Breast epithelium (tissue), 3 donors: ENCODE data around the gene CD300LB.

Source experiments
- POLR2A ChIP-seq: fragments of 450-650 bp; IDR thresholded peaks from one replicate; pipeline ENCODE4 v1.6.1; 2016; ENCODE audit warnings: antibody characterized with exemption, mild to moderate bottlenecking, moderate library complexity
- POLR2AphosphoS5 ChIP-seq, 3 donors: sonication (generic); formaldehyde crosslinking; IDR thresholded peaks; one replicate each; pipeline ENCODE4 v1.6.1; 2017; ENCODE audit warnings: antibody characterized with exemption in 3 of 3
- TF ChIP-seq, protein P1 (sequence below), 3 donors: fragments of 450-650 bp; IDR thresholded peaks; one replicate each; pipeline ENCODE4 v1.5.1; 2016 to 2017; ENCODE audit warnings: antibody characterized with exemption in 3 of 3, mild to moderate bottlenecking in 3 of 3, moderate library complexity in 3 of 3

DNA sequence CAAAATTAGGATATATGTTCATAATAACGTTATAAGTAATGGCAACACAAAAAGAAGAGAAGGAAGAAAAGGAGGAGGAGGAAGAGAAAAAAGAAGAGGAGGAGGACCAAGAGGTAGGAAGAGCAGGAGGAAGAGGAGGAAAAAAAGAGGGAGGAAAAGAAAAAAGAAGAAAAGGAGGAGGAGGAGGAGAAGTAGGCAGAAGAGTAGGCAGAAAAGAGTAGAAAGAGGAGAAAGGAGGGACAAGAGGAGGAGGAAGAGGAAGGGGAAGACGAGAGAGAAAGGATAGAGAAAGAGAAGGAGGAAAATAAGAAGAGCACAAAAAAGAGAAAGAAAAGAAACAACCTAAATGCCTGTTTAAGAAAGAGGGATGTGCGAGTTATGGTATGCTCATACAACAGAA lies 5.6 kb upstream of the CD300LB start:
- TF ChIP-seq, protein P1, sequence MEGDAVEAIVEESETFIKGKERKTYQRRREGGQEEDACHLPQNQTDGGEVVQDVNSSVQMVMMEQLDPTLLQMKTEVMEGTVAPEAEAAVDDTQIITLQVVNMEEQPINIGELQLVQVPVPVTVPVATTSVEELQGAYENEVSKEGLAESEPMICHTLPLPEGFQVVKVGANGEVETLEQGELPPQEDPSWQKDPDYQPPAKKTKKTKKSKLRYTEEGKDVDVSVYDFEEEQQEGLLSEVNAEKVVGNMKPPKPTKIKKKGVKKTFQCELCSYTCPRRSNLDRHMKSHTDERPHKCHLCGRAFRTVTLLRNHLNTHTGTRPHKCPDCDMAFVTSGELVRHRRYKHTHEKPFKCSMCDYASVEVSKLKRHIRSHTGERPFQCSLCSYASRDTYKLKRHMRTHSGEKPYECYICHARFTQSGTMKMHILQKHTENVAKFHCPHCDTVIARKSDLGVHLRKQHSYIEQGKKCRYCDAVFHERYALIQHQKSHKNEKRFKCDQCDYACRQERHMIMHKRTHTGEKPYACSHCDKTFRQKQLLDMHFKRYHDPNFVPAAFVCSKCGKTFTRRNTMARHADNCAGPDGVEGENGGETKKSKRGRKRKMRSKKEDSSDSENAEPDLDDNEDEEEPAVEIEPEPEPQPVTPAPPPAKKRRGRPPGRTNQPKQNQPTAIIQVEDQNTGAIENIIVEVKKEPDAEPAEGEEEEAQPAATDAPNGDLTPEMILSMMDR (IDR thresholded peaks at IDR 0.05): no peak
- TF ChIP-seq POLR2AphosphoS5 (IDR thresholded peaks at IDR 0.05) (no peak), POLR2A (no peak)
